ENCODE results near the gene MSX1.

The MSX1 gene

GRCh38 chr4:4913147-4913561, 53.7 kb downstream of the MSX1 start:
- DNase-seq (ENCODE audit: low read depth in 2 of 2), result no peak

All from activated CD8-positive, alpha-beta memory T cell treated with anti-CD3 and anti-CD28 coated beads for 4 hours (primary cell).